ENCODE results near the gene MYMX.
"Not testable (repeated sequence)": the region's sequence is repeated elsewhere in the genome, so short reads cannot be mapped to it uniquely, and the experiment has no call there.

MYMX gene

GRCh38 chr6:44228433-44228832 lies 11.7 kb downstream of the MYMX start:
- Histone ChIP-seq H3K36me3 (replicated peaks; ENCODE audit: low read depth, low read length) (peaks cover 62% of the 10 kb centered on the region), H3K9me3 (ENCODE audit: insufficient read depth, low read length) (no peaks in the 10 kb centered on the region), H3K4me1 (ENCODE audit: low read length) (peaks cover 23% of the 10 kb centered on the region), H3K4me2 (ENCODE audit: low read length) (no peak overlapping the region), H2AFZ (ENCODE audit: low read depth, low read length) (no peak overlapping the region), H3K27me3 (ENCODE audit: low read depth, low read length) (no peaks in the 10 kb centered on the region), H3K4me3 (ENCODE audit: low read length) (no peak overlapping the region), H3K9ac (ENCODE audit: low read length) (no peak overlapping the region), H4K20me1 (ENCODE audit: insufficient read depth, low read length) (peaks cover 45% of the 10 kb centered on the region), H3K27ac (ENCODE audit: low read length) (no peak overlapping the region), H3K79me2 (ENCODE audit: low read length) (peaks cover 53% of the 10 kb centered on the region)
- TF ChIP-seq EZH2phosphoT487 (IDR thresholded peaks at IDR 0.05; ENCODE audit: low read depth) (no peak), CTCF (IDR thresholded peaks at IDR 0.05; ENCODE audit: low read depth, low read length) (no peak)

- Histone ChIP-seq H3K27me3 (ENCODE audit: low read depth, low read length) (no peaks in the 10 kb centered on the region), H3K4me3 (ENCODE audit: low read length) (no peak overlapping the region), H3K9me3 (ENCODE audit: insufficient read depth, low read length) (no peaks in the 10 kb centered on the region), H3K9ac (ENCODE audit: low read length) (no peak overlapping the region), H4K20me1 (ENCODE audit: insufficient read depth, low read length) (peaks cover 47% of the 10 kb centered on the region), H3K27ac (ENCODE audit: low read length) (no peak overlapping the region), H3K4me1 (ENCODE audit: low read length) (peaks cover 23% of the 10 kb centered on the region), H2AFZ (ENCODE audit: low read depth, low read length) (no peak overlapping the region), H3K79me2 (ENCODE audit: low read length) (peaks cover 49% of the 10 kb centered on the region), H3K36me3 (replicated peaks; ENCODE audit: low read depth, low read length) (peaks cover 65% of the 10 kb centered on the region), H3K4me2 (ENCODE audit: low read length) (no peak overlapping the region)
- no peak for TF ChIP-seq CTCF (IDR thresholded peaks at IDR 0.05; ENCODE audit: low read depth, low read length)
- no peak for TF ChIP-seq EZH2phosphoT487 (IDR thresholded peaks at IDR 0.05; ENCODE audit: low read depth)
Measured at GRCh38 chr6:44228836-44229235, 12.1 kb downstream of the MYMX start.

DNA sequence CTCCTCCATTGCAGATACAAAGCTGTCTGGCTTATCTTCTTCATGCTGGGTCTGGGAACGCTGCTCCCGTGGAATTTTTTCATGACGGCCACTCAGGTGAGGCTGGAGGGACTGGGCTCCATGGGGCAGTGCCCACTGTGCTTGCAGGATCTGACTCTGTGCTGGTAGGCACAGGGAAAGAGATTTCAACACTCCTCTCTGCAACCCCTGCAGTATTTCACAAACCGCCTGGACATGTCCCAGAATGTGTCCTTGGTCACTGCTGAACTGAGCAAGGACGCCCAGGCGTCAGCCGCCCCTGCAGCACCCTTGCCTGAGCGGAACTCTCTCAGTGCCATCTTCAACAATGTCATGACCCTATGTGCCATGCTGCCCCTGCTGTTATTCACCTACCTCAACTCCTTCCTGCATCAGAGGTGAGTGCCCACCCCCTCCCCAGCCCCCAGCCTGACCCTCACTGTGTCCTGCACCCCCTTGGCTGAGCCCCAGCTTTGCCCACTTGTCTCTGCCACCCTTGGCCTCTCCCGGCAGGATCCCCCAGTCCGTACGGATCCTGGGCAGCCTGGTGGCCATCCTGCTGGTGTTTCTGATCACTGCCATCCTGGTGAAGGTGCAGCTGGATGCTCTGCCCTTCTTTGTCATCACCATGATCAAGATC lies 12.8 kb downstream of the MYMX start:
- H3K9ac ChIP-seq (ENCODE audit: low read length) = no peak overlapping the region
- no peak overlapping the region for H3K27ac ChIP-seq (ENCODE audit: low read length)
- H3K4me1 ChIP-seq (ENCODE audit: low read length) = peaks cover 20% of the 10 kb centered on the region
- TF ChIP-seq CTCF (IDR thresholded peaks at IDR 0.05; ENCODE audit: low read depth, low read length) (no peak), EZH2phosphoT487 (IDR thresholded peaks at IDR 0.05; ENCODE audit: low read depth) (no peak)
- H3K36me3 ChIP-seq (replicated peaks; ENCODE audit: low read depth, low read length) = peaks cover 65% of the 10 kb centered on the region
- no peaks in the 10 kb centered on the region for H3K9me3 ChIP-seq (ENCODE audit: insufficient read depth, low read length)
- no peaks in the 10 kb centered on the region for H3K27me3 ChIP-seq (ENCODE audit: low read depth, low read length)
- H2AFZ ChIP-seq (ENCODE audit: low read depth, low read length) = no peak overlapping the region
- peaks cover 45% of the 10 kb centered on the region for H4K20me1 ChIP-seq (ENCODE audit: insufficient read depth, low read length)
- H3K4me2 ChIP-seq (ENCODE audit: low read length) = no peak overlapping the region
- no peak overlapping the region for H3K4me3 ChIP-seq (ENCODE audit: low read length)
- peaks cover 43% of the 10 kb centered on the region for H3K79me2 ChIP-seq (ENCODE audit: low read length)

DNA sequence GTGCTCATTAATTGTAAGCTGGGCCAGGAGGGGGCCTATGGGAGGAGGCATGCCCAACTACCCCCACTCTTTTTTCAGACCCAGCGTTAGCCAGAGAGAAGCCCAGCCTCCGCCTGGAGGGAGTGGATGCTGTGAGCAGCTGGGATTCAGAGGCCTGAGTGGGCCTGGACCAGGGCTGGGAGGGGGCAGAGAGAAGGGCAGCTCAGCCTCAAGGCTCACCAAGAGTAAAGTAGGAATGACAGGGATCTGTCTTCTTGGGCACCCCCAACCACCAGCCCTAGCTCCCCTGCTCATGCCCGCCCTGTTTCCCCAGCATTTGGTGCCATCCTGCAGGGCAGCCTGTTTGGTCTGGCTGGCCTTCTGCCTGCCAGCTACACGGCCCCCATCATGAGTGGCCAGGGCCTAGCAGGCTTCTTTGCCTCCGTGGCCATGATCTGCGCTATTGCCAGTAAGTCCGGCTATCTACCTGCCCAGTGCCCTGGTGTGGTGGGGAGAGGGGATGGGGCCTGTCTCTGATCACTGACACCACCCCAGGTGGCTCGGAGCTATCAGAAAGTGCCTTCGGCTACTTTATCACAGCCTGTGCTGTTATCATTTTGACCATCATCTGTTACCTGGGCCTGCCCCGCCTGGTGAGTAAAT lies 13.4 kb downstream of the MYMX start:
- TF ChIP-seq EZH2phosphoT487 (IDR thresholded peaks at IDR 0.05; ENCODE audit: low read depth) (no peak), CTCF (IDR thresholded peaks at IDR 0.05; ENCODE audit: low read depth, low read length) (no peak)
- Histone ChIP-seq H3K79me2 (ENCODE audit: low read length) (peaks cover 36% of the 10 kb centered on the region), H3K27ac (ENCODE audit: low read length) (no peak overlapping the region), H3K9ac (ENCODE audit: low read length) (no peak overlapping the region), H3K27me3 (ENCODE audit: low read depth, low read length) (no peaks in the 10 kb centered on the region), H4K20me1 (ENCODE audit: insufficient read depth, low read length) (peaks cover 39% of the 10 kb centered on the region), H3K36me3 (replicated peaks; ENCODE audit: low read depth, low read length) (peaks cover 70% of the 10 kb centered on the region), H3K4me2 (ENCODE audit: low read length) (no peak overlapping the region), H3K4me3 (ENCODE audit: low read length) (no peak overlapping the region), H2AFZ (ENCODE audit: low read depth, low read length) (no peak overlapping the region), H3K9me3 (ENCODE audit: insufficient read depth, low read length) (no peaks in the 10 kb centered on the region), H3K4me1 (ENCODE audit: low read length) (peaks cover 14% of the 10 kb centered on the region)

DNA sequence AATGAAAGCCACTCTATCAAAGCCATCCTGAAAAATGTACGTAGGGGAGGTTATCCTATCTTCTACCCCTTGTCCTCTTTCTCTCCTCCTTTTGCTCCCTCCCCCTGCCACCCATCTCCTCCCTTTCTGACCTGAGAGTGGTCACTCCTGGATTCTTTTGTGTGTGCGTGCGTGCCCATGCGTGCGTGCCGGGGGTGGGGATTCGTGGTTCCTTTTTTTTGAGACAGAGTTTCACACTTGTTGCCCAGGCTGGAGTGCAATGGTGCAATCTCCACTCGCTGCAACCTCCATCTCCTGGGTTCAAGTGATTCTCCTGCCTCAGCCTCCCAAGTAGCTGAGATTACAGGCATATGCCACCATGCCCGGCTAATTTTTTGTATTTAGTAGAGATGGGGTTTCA lies 14.7 kb downstream of the MYMX start:
- H2AFZ ChIP-seq (ENCODE audit: low read depth, low read length); H3K4me1 ChIP-seq (ENCODE audit: low read length); H3K4me2 ChIP-seq (ENCODE audit: low read length); H3K27ac ChIP-seq (ENCODE audit: low read length); H3K27me3 ChIP-seq (ENCODE audit: low read depth, low read length); H3K9ac ChIP-seq (ENCODE audit: low read length); H3K9me3 ChIP-seq (ENCODE audit: insufficient read depth, low read length); H3K4me3 ChIP-seq (ENCODE audit: low read length): not testable (repeated sequence)
- peaks cover 73% of the 10 kb centered on the region for H3K36me3 ChIP-seq (replicated peaks; ENCODE audit: low read depth, low read length)
- peaks cover 23% of the 10 kb centered on the region for H3K79me2 ChIP-seq (ENCODE audit: low read length)
- H4K20me1 ChIP-seq (ENCODE audit: insufficient read depth, low read length) = peaks cover 30% of the 10 kb centered on the region
